Duodenal mucosa (tissue), 2 donors: Measurements from ENCODE around the gene BACH2.
"Not testable (repeated sequence)": the region's sequence is repeated elsewhere in the genome, so short reads cannot be mapped to it uniquely, and the experiment has no call there.

Source experiments
- H3K27ac ChIP-seq: one replicate; pipeline ENCODE4 v1.7.0; 2013; ENCODE audit warnings: low read depth, low read length
- H3K27me3 ChIP-seq, 2 donors: one replicate each; pipeline ENCODE4 v1.7.0; 2013; ENCODE audit warnings: low read length in 2 of 2, control low read depth in 1 of 2; ENCODE audit not compliant: insufficient read depth in 2 of 2, control insufficient read depth in 1 of 2
- H3K36me3 ChIP-seq, 2 donors: one replicate each; pipeline ENCODE4 v1.7.0; 2013; ENCODE audit warnings: low read length in 2 of 2, control low read depth in 1 of 2; ENCODE audit not compliant: insufficient read depth in 2 of 2, control insufficient read depth in 1 of 2
- H3K4me1 ChIP-seq, 2 donors: one replicate each; pipeline ENCODE4 v1.7.0; 2013; ENCODE audit warnings: low read length in 2 of 2, control low read depth in 1 of 2; ENCODE audit not compliant: insufficient read depth in 2 of 2, control insufficient read depth in 1 of 2
- H3K4me3 ChIP-seq, 2 donors: one replicate each; pipeline ENCODE4 v1.7.0; 2013; ENCODE audit warnings: low read length in 2 of 2, low read depth in 1 of 2
- H3K9ac ChIP-seq, 2 donors: one replicate each; pipeline ENCODE4 v1.7.0; 2013; ENCODE audit warnings: low read length in 2 of 2, low read depth in 1 of 2
- H3K9me3 ChIP-seq, 2 donors: one replicate each; pipeline ENCODE4 v1.7.0; 2013; ENCODE audit warnings: low read length in 2 of 2, control low read depth in 1 of 2; ENCODE audit not compliant: control insufficient read depth in 1 of 2

Gene BACH2

GRCh38 chr6:90282265-90282664, 14.4 kb downstream of the BACH2 start:
- not testable (repeated sequence) for H3K9ac ChIP-seq, H3K9me3 ChIP-seq, H3K36me3 ChIP-seq, H3K27ac ChIP-seq, H3K27me3 ChIP-seq, H3K4me3 ChIP-seq
- H3K4me1 ChIP-seq = peaks cover 0 to 20% of the 10 kb centered on the region in 2 donors

GRCh38 chr6:90278129-90278528, 18.5 kb downstream of the BACH2 start:
- no peak overlapping the region for H3K4me3 ChIP-seq
- H3K36me3 ChIP-seq = no peaks in the 10 kb centered on the region
- no peaks in the 10 kb centered on the region for H3K4me1 ChIP-seq
- H3K9ac ChIP-seq = no peak overlapping the region
- no peaks in the 10 kb centered on the region for H3K27me3 ChIP-seq
- no peak overlapping the region for H3K27ac ChIP-seq
- H3K9me3 ChIP-seq = no peaks in the 10 kb centered on the region

- H3K9ac ChIP-seq = no peak overlapping the region
- no peaks in the 10 kb centered on the region for H3K9me3 ChIP-seq
- H3K4me3 ChIP-seq = no peak overlapping the region
Observed at GRCh38 chr6:90277302-90278011, 19.2 kb downstream of the BACH2 start.

GRCh38 chr6:90274451-90275030, 22.1 kb downstream of the BACH2 start:
- Histone ChIP-seq H3K4me1 (no peaks in the 10 kb centered on the region), H3K4me3 (no peak overlapping the region), H3K27ac (no peak overlapping the region), H3K36me3 (no peaks in the 10 kb centered on the region), H3K9me3 (no peaks in the 10 kb centered on the region), H3K27me3 (no peaks in the 10 kb centered on the region), H3K9ac (no peak overlapping the region)

More at GRCh38 chr6:90277302-90278011, 19.2 kb downstream of the BACH2 start:
- Histone ChIP-seq H3K4me1 (no peaks in the 10 kb centered on the region), H3K27ac (no peak overlapping the region), H3K36me3 (no peaks in the 10 kb centered on the region), H3K27me3 (no peaks in the 10 kb centered on the region)

GRCh38 chr6:90273863-90274262, 22.8 kb downstream of the BACH2 start:
- Histone ChIP-seq H3K27ac (no peak overlapping the region), H3K27me3 (no peaks in the 10 kb centered on the region), H3K36me3 (no peaks in the 10 kb centered on the region), H3K4me1 (no peaks in the 10 kb centered on the region), H3K9me3 (no peaks in the 10 kb centered on the region), H3K4me3 (no peak overlapping the region), H3K9ac (no peak overlapping the region)

- H3K4me3 ChIP-seq = no peak overlapping the region
- H3K9ac ChIP-seq = no peak overlapping the region
- no peaks in the 10 kb centered on the region for H3K36me3 ChIP-seq
Observed at GRCh38 chr6:90272895-90273294, 23.7 kb downstream of the BACH2 start.

GRCh38 chr6:90271831-90272230, 24.8 kb downstream of the BACH2 start:
- H3K4me3 ChIP-seq = no peak overlapping the region
- H3K9ac ChIP-seq = no peak overlapping the region
- no peaks in the 10 kb centered on the region for H3K36me3 ChIP-seq
- H3K27ac ChIP-seq = no peak overlapping the region
- H3K27me3 ChIP-seq = no peaks in the 10 kb centered on the region
- no peaks in the 10 kb centered on the region for H3K4me1 ChIP-seq
- no peaks in the 10 kb centered on the region for H3K9me3 ChIP-seq

More at GRCh38 chr6:90272895-90273294, 23.7 kb downstream of the BACH2 start:
- Histone ChIP-seq H3K27ac (no peak overlapping the region), H3K27me3 (no peaks in the 10 kb centered on the region), H3K9me3 (no peaks in the 10 kb centered on the region), H3K4me1 (no peaks in the 10 kb centered on the region)

GRCh38 chr6:90269334-90269733, 27.3 kb downstream of the BACH2 start:
- no peaks in the 10 kb centered on the region for H3K9me3 ChIP-seq
- H3K4me1 ChIP-seq = no peaks in the 10 kb centered on the region

GRCh38 chr6:90268178-90268577, 28.5 kb downstream of the BACH2 start:
- no peak overlapping the region for H3K9ac ChIP-seq
- H3K4me1 ChIP-seq = no peaks in the 10 kb centered on the region
- no peaks in the 10 kb centered on the region for H3K36me3 ChIP-seq
- H3K4me3 ChIP-seq = no peak overlapping the region
- H3K27ac ChIP-seq = no peak overlapping the region
- no peaks in the 10 kb centered on the region for H3K9me3 ChIP-seq
- H3K27me3 ChIP-seq = no peaks in the 10 kb centered on the region

More at GRCh38 chr6:90269334-90269733, 27.3 kb downstream of the BACH2 start:
- Histone ChIP-seq H3K27me3 (no peaks in the 10 kb centered on the region), H3K27ac (no peak overlapping the region), H3K36me3 (no peaks in the 10 kb centered on the region), H3K4me3 (no peak overlapping the region), H3K9ac (no peak overlapping the region)

GRCh38 chr6:90266905-90267621, 29.6 kb downstream of the BACH2 start:
- Histone ChIP-seq H3K9ac (no peak overlapping the region), H3K27me3 (no peaks in the 10 kb centered on the region), H3K36me3 (no peaks in the 10 kb centered on the region), H3K9me3 (no peaks in the 10 kb centered on the region), H3K4me1 (no peaks in the 10 kb centered on the region), H3K4me3 (no peak overlapping the region), H3K27ac (no peak overlapping the region)
